GM12878 (cell line): Measurements from ENCODE around the gene PHF8. TPM values are rescaled to one million over a fixed set of nuclear protein-coding genes. Genes with fewer than 3 reads are reported as not detected.

Experiments used
- ATAC-seq: fragments of 200-7000 bp; cut with Tn5 transposase; 3 replicates; pipeline ENCODE4 v1.9.1; 2020; ENCODE audit warnings: mild to moderate bottlenecking, moderate library complexity
- BruUV-seq: library from RNA; stranded (reverse); fragments of 400-500 nt; replicated peaks from 2 replicates; lab custom pipeline; 2021; lab: Mats Ljungman, UMichigan
- CTCF ChIA-PET: fragments of 300-600 bp; sonication (Branson Sonifier 250); formaldehyde crosslinking; extraction: SDS; loops from one replicate; lab custom pipeline; 2021; ENCODE audit warnings: inconsistent platforms; lab: Yijun Ruan, JAX
- POLR2A ChIA-PET: fragments of 350-600 bp; formaldehyde crosslinking; extraction: SDS; loops from one replicate; lab custom pipeline; 2021; ENCODE audit warnings: inconsistent platforms; lab: Charles Lee
- RAD21 ChIA-PET: fragments of 300-600 bp; sonication (Branson Sonifier 250); formaldehyde crosslinking; loops from one replicate; lab custom pipeline; 2023; ENCODE audit warnings: antibody characterized with exemption; ENCODE audit not compliant: unreplicated experiment; lab: Charles Lee
- SMC1A ChIA-PET: fragments of 300-600 bp; sonication (Branson Sonifier 250); formaldehyde crosslinking; loops from one replicate; lab custom pipeline; 2023; ENCODE audit not compliant: unreplicated experiment, uncharacterized antibody; lab: Charles Lee
- DNase-seq: peaks from one replicate; pipeline ENCODE4 v3.0.0-alpha.2; 2011; ENCODE audit warnings: low read depth, low spot score
- FAIRE-seq: peaks from 3 replicates; lab custom pipeline; 2011; peaks lifted over from hg19 to GRCh38; lab: Jason Lieb, UNC
- H2AFZ ChIP-seq: 2 replicates; pipeline ENCODE4 v1.6.0; 2011; ENCODE audit warnings: low read depth, low read length, control low read depth; ENCODE audit not compliant: control insufficient read depth
- H3K27ac ChIP-seq: 2 replicates; pipeline ENCODE4 v1.5.1; 2011; ENCODE audit warnings: control low read depth; ENCODE audit not compliant: control insufficient read depth, insufficient read depth
- H3K27me3 ChIP-seq, 2 experiments: replicated peaks in 1 of 2; 2 replicates each; pipeline versions ENCODE4 v1.6.0 to v1.6.1; 2011; ENCODE audit warnings: low read length in 1 of 2; ENCODE audit not compliant: control insufficient read depth in 2 of 2, insufficient read depth in 2 of 2
- H3K36me3 ChIP-seq, 2 experiments: 2 replicates each; pipeline ENCODE4 v1.5.1; 2011; ENCODE audit warnings: low read length in 1 of 2; ENCODE audit not compliant: control insufficient read depth in 2 of 2, insufficient read depth in 2 of 2
- H3K4me1 ChIP-seq: 2 replicates; pipeline ENCODE4 v1.6.1; 2011; ENCODE audit warnings: mild to moderate bottlenecking, low read length, moderate library complexity, mixed read lengths; ENCODE audit not compliant: control insufficient read depth, insufficient read depth
- H3K4me2 ChIP-seq: 2 replicates; pipeline ENCODE4 v1.6.0; 2011; ENCODE audit warnings: control low read depth; ENCODE audit not compliant: control insufficient read depth, insufficient read depth
- H3K4me3 ChIP-seq: fragments of 200-600 bp; sonication (generic); 2 replicates; pipeline ENCODE4 v1.5.1; 2016
- H3K79me2 ChIP-seq: 2 replicates; pipeline ENCODE4 v1.6.0; 2011; ENCODE audit warnings: low read length; ENCODE audit not compliant: control insufficient read depth, insufficient read depth
- H3K9ac ChIP-seq: 2 replicates; pipeline ENCODE4 v1.8.0; 2011; ENCODE audit warnings: low read length, control low read depth, mixed read lengths; ENCODE audit not compliant: control insufficient read depth, insufficient read depth
- H3K9me3 ChIP-seq: replicated peaks from 3 replicates; pipeline ENCODE4 v1.5.1; 2011; ENCODE audit warnings: mild to moderate bottlenecking, low read length; ENCODE audit not compliant: control insufficient read depth, insufficient read depth
- H4K20me1 ChIP-seq: 2 replicates; pipeline ENCODE4 v1.6.0; 2011; ENCODE audit not compliant: control insufficient read depth, insufficient read depth
- BACH1 ChIP-seq: fragments of 450-650 bp; IDR thresholded peaks from 2 replicates; pipeline ENCODE4 v1.6.1; 2017; ENCODE audit warnings: mild to moderate bottlenecking, borderline replicate concordance
- BMI1 ChIP-seq: fragments of 450-650 bp; IDR thresholded peaks from 2 replicates; pipeline ENCODE4 v1.6.1; 2016; ENCODE audit warnings: mild to moderate bottlenecking, moderate library complexity, borderline replicate concordance
- CEBPZ ChIP-seq: fragments of 150-350 bp; IDR thresholded peaks from 2 replicates; pipeline ENCODE4 v1.6.1; 2016; ENCODE audit warnings: low read depth, low read length
- EP300 ChIP-seq, 2 experiments: fragments of 150-350 bp in 1 of 2; IDR thresholded peaks; 2 replicates each; pipeline ENCODE4 v1.6.1; 2011 to 2012; ENCODE audit warnings: low read depth in 2 of 2, low read length in 2 of 2, borderline replicate concordance in 1 of 2, improper control_type of control experiment in 1 of 2, inconsistent platforms in 1 of 2; ENCODE audit not compliant: control insufficient read depth in 1 of 2
- MEF2B ChIP-seq: fragments of 450-650 bp; IDR thresholded peaks from 2 replicates; pipeline ENCODE4 v1.6.1; 2018; ENCODE audit warnings: mild to moderate bottlenecking, moderate library complexity; ENCODE audit not compliant: partially characterized antibody, poor library complexity, severe bottlenecking
- NBN ChIP-seq: fragments of 450-650 bp; IDR thresholded peaks from 2 replicates; pipeline ENCODE4 v1.6.1; 2016
- NFYA ChIP-seq: IDR thresholded peaks from 2 replicates; pipeline ENCODE4 v1.6.1; 2011; ENCODE audit warnings: low read depth, mild to moderate bottlenecking, low read length, improper control_type of control experiment, borderline replicate concordance
- SMARCA5 ChIP-seq: fragments of 450-650 bp; IDR thresholded peaks from 2 replicates; pipeline ENCODE4 v1.6.1; 2017; ENCODE audit warnings: mild to moderate bottlenecking
- STAT1 ChIP-seq: fragments of 450-650 bp; conservative IDR thresholded peaks from 2 replicates; pipeline ENCODE4 v1.6.1; 2014; ENCODE audit warnings: antibody characterized with exemption, mild to moderate bottlenecking
- TARDBP ChIP-seq: IDR thresholded peaks from 2 replicates; pipeline ENCODE4 v1.6.1; 2016; ENCODE audit warnings: borderline replicate concordance
- TBL1XR1 ChIP-seq: IDR thresholded peaks from 2 replicates; pipeline ENCODE4 v1.6.1; 2012; ENCODE audit warnings: low read depth, low read length, improper control_type of control experiment
- ZNF24 ChIP-seq: fragments of 450-650 bp; IDR thresholded peaks from 2 replicates; pipeline ENCODE4 v1.6.1; 2017; ENCODE audit warnings: antibody characterized with exemption, mild to moderate bottlenecking
- ZNF384 ChIP-seq: IDR thresholded peaks from 2 replicates; pipeline ENCODE4 v1.6.1; 2012; ENCODE audit warnings: low read depth, mild to moderate bottlenecking, low read length, improper control_type of control experiment, borderline replicate concordance
- WGBS: methylation state at CpG from one replicate; pipeline ENCODE4 v1.1.6; 2016; ENCODE audit warnings: low lambda C conversion rate; ENCODE audit not compliant: insufficient replicate concordance, insufficient coverage; ENCODE audit errors: missing lambda C conversion rate; 5-methylcytosine and 5-hydroxymethylcytosine counted together
- in situ Hi-C: fragments of 300-500 bp; cut with MboI; formaldehyde crosslinking; loops from 9 replicates; pipeline ENCODE4 v1.14.3; 2018; ENCODE audit warnings: mixed read lengths
- intact Hi-C: fragments of 100-400 bp; cut with micrococcal nuclease; formaldehyde crosslinking; loops from one replicate; pipeline ENCODE4 v1.14.2; 2022; ENCODE audit not compliant: unreplicated experiment
- polyA plus RNA-seq, 11 experiments: library from polyadenylated mRNA; depleted of rRNA in 4 of 11; unstranded in 6 of 11; stranded (reverse) in 5 of 11; fragments of >200 nt; fragmentation: Nextera tagmentation in 4 of 11; fragmentation: Illumina TruSeq in 1 of 11; extraction: Ambion mirVana in 4 of 11; extraction: Trizol in 1 of 11; gene quantifications; 1 replicate in 1 of 11; 2 replicates in 10 of 11; pipeline versions ENCODE4 v1.2.1 to v1.2.3, GENCODE V29; 2011 to 2016; ENCODE audit warnings: inconsistent platforms in 2 of 11, missing spikeins in 2 of 11, low read depth in 1 of 11
- total RNA-seq, 4 experiments: library from RNA; depleted of rRNA in 3 of 4; stranded (reverse); fragments of >200 nt in 3 of 4; fragmentation: Illumina TruSeq in 1 of 4; extraction: Trizol in 1 of 4; gene quantifications; 2 replicates each; pipeline versions ENCODE4 v1.2.1 to v1.2.3, GENCODE V29; 2013 to 2021

PHF8 gene
- total and polyA plus RNA-seq, 10 of the 15 experiments (the other 5 are each of a cell fraction or from before 2014, with no cell fraction given): 2.4 to 23.7 (median 12.7) TPM

DNA sequence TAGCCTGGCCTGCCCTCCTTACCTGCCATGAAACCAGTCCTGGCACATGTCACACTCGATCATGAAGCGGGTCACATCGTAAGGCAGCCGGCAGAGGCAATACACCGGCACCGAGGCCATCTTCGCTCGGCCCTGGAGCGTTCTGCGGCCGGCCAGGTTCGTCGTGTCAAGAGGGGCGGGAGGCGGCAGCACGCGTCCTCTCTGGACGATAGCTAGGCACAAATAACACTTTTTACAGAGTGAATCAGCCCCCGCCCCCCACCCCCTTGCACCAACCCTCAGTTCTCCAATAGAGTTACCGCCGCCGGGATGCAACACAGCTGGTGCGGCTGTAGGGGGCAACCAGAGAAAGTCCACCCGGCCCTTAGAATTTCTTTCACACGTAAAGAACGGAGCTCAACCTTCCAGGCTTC is 1.7 kb downstream of the PHF8 start (continued):
- TF ChIP-seq NBN (no peak), SMARCA5 (no peak)

DNA sequence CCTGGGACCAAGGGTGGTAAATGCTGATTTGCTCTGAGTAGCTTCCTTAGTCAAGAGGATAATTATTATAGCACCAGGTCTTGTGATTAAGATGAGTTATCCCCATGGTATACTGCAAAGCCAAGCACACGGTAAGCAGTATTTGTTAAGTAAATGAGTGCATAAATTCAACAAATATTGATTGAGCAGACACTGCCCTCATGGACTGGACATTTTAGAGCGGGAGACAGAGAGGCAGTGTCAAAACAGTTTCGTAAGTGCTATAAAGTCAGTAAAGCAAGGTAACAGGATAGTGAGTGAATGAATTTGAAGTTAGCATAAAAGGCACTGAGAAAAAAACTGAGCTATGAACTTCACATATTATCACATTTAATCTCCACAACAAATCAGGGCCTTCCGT is 13.9 kb downstream of the PHF8 start:
- intact Hi-C loops: no loop called here
- Histone ChIP-seq H3K9ac (no peak overlapping the region), H3K4me3 (no peak overlapping the region), H3K4me2 (no peak overlapping the region), H3K4me1 (no peaks in the 10 kb centered on the region), H3K27ac (no peak overlapping the region), H3K79me2 (no peaks in the 10 kb centered on the region), H3K27me3 (no peaks in the 10 kb centered on the region), H2AFZ (no peak overlapping the region), H4K20me1 (no peaks in the 10 kb centered on the region), H3K9me3 (no peaks in the 10 kb centered on the region), H3K36me3 (peaks cover 0 to 2% of the 10 kb centered on the region in 2 experiments; a peak in 2 of 4 replicates)
- TF ChIP-seq STAT1 (no peak), BACH1 (no peak)
- no peak for FAIRE-seq
- BruUV-seq: no TSS peak
- DNase-seq: no peak
- 75% methylated on average over 4 of the region's 4 CpGs for WGBS
- ATAC-seq: no peak
- CTCF ChIA-PET: interaction anchor here (1.1 to 1.4 kb wide), 2 partner anchors 9 to 13 kb away, joined by 3 to 4 read pairs; no protein-coding TSS in a partner anchor
- SMC1A ChIA-PET: interaction anchor here (1.2 kb wide), 1 partner anchor 8 kb away, joined by 3 read pairs; no protein-coding TSS in a partner anchor
- RAD21 ChIA-PET: no interaction called here
- in situ Hi-C loops: no loop called here
- POLR2A ChIA-PET: no interaction called here

- whole genome bisulfite sequencing: 61% methylated on average over 10 of the region's 10 CpGs
- no peak overlapping the region for H3K9ac ChIP-seq
- POLR2A ChIA-PET: no interaction called here
- intact Hi-C loops: no loop called here
- CTCF ChIA-PET: no interaction called here
- H3K27me3 ChIP-seq: no peaks in the 10 kb centered on the region
- FAIRE-seq (no peak), DNase-seq (no peak), ATAC-seq (no peak)
- no peaks in the 10 kb centered on the region for H3K79me2 ChIP-seq
- no peak overlapping the region for H3K4me3 ChIP-seq
- H2AFZ ChIP-seq: no peak overlapping the region
- H3K9me3 ChIP-seq: no peaks in the 10 kb centered on the region
- H3K4me2 ChIP-seq: no peak overlapping the region
- H3K4me1 ChIP-seq: no peaks in the 10 kb centered on the region
- in situ Hi-C loops: no loop called here
- H4K20me1 ChIP-seq: no peaks in the 10 kb centered on the region
- SMC1A ChIA-PET: no interaction called here
- BruUV-seq: no TSS peak
- H3K36me3 ChIP-seq: no peaks in the 10 kb centered on the region; a peak in 2 of 4 replicates
- H3K27ac ChIP-seq: no peak overlapping the region
- RAD21 ChIA-PET: no interaction called here
- TF ChIP-seq NFYA (no peak), MEF2B (no peak), BACH1 (no peak), CEBPZ (no peak), ZNF24 (no peak), TARDBP (no peak), BMI1 (no peak), TBL1XR1 (no peak), EP300 (IDR thresholded peaks at IDR 0.05; ENCODE audit: borderline replicate concordance in 1 of 2, control insufficient read depth in 1 of 2, low read depth in 2 of 2, low read length in 2 of 2) (no peak), ZNF384 (no peak)
Observed at GRCh38 chrX:54029529-54030143, 14.6 kb downstream of the PHF8 start.
